Forelimb muscle (tissue), 1 donor: ENCODE results near the gene SHISAL2A. TPM values are rescaled to one million over a fixed set of nuclear protein-coding genes. Genes with fewer than 3 reads are reported as not detected.
"Not testable (repeated sequence)": the region's sequence is repeated elsewhere in the genome, so short reads cannot be mapped to it uniquely, and the experiment has no call there.

ENCODE experiments used
- DNase-seq: peaks from one replicate; pipeline ENCODE4 v3.0.0-alpha.2; 2013; ENCODE audit warnings: low read depth
- polyA plus RNA-seq: library from polyadenylated mRNA; unstranded; fragments of 120-200 nt; gene quantifications from one replicate; pipeline ENCODE4 v1.2.1, GENCODE V29; 2013; ENCODE audit not compliant: insufficient read length

Gene SHISAL2A
- polyA plus RNA-seq, 1 donor: 3.9 TPM

DNA sequence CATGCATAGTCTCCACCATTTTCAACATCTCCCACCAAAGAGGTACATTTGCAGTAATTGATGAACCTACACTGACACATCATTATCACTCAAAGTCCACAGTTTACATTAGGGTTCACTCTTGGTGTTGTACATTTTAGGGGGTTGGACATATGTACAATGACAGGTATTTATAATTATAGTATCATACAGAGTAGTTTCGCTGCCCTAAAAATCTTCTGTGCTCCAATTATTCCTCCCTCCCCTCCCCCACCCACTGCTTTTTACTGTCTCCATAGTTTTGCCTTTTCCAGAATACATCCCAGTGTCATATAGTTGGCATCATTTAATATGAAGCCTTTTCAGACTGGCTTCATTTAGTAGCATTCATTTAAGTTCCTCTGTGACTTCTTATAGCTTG lies 51.6 kb downstream of the SHISAL2A start:
- no peak for DNase-seq

DNA sequence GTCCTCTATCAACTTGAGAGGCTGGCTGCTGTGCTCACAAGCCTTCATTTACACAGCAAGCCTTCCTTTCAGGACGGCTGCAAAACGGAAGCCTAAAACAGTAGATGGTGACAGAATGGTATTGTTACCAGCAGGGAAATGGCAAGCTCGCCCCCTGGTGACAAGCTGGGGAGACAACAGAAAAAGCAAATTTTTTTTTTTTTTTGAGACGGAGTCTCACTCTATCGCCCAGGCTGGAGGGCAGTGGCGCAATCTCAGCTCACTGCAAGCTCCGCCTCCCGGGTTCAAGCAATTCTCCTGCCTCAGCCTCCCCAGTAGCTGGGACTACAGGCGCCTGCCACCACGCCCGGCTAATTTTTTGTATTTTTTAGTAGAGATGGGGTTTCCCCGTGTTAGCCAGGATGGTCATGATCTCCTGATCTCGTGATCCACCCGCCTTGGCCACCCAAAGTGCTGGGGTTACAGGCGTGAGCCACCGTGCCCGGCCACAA lies 53.3 kb downstream of the SHISAL2A start:
- not testable (repeated sequence) for DNase-seq

GRCh38 chr1:52686830-52687229 lies 53.9 kb downstream of the SHISAL2A start:
- no peak for DNase-seq

DNA sequence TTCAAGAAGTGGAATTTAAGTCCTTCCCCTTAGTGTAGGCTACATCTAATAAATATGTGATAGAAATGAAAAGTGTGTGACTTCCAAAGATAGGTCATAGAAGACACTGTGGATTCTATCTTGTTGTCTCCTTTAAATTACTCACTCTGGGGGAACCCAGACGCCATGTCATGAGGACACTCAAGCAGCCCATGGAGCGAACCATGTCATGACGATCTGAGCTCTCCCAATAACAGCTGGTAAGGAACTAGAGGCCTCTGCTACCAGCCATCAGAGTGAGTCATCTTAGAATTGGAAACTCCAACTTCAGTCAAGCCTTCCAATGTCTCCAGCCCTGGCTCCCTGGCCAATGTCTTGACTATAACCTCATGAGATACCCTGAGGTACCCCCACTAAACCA lies 58.9 kb downstream of the SHISAL2A start:
- no peak for DNase-seq

GRCh38 chr1:52692697-52693096 lies 59.7 kb downstream of the SHISAL2A start:
- no peak for DNase-seq

DNA sequence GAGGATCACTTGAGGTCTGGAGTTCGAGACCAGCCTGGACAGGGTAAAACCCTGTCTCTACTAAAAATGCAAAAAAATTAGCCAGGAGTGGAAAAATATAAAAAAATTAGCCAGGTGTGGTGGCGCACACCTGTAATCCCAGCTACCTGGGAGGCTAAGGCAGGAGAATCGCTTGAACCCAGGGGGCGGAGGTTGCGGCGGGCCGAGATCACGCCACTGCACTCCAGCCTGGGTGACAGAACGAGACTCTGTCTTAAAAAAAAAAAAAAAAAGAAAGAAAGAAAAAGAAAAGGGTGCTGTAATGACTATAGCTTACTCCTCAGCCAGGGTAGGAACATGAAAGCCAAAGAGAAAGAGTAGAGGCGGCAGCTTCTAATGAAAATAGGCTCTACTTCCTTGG lies 60.4 kb downstream of the SHISAL2A start:
- not testable (repeated sequence) for DNase-seq

DNA sequence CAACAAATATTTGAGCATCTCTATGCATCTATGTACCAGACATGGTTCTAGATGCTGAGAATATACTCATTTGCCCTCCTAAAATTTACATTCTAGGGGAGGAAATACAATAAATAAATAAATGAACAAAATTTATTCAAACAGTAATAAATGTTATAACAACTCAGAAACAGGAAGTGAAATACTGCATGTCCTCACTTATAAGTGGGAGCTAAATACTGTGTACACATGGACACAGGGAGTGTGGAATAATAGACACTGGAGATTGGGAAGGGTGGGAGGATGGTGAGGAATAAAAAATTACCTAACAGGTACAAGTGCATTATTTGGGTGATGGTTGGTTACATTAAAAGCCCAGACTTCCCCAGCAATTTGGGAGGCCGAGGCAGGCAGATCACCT lies 60.9 kb downstream of the SHISAL2A start:
- no peak for DNase-seq

GRCh38 chr1:52695627-52696026 lies 62.7 kb downstream of the SHISAL2A start:
- no peak for DNase-seq

- peak; percentile 45 for DNase-seq
These were observed 65.1 kb downstream of the SHISAL2A start, which contains the start of gene COA7 for GRCh38 chr1:52697795-52698674. Gene COA7, minus strand, starts transcription at chr1:52698347. Its CDS starts 21 bp downstream, at chr1:52698326.

DNA sequence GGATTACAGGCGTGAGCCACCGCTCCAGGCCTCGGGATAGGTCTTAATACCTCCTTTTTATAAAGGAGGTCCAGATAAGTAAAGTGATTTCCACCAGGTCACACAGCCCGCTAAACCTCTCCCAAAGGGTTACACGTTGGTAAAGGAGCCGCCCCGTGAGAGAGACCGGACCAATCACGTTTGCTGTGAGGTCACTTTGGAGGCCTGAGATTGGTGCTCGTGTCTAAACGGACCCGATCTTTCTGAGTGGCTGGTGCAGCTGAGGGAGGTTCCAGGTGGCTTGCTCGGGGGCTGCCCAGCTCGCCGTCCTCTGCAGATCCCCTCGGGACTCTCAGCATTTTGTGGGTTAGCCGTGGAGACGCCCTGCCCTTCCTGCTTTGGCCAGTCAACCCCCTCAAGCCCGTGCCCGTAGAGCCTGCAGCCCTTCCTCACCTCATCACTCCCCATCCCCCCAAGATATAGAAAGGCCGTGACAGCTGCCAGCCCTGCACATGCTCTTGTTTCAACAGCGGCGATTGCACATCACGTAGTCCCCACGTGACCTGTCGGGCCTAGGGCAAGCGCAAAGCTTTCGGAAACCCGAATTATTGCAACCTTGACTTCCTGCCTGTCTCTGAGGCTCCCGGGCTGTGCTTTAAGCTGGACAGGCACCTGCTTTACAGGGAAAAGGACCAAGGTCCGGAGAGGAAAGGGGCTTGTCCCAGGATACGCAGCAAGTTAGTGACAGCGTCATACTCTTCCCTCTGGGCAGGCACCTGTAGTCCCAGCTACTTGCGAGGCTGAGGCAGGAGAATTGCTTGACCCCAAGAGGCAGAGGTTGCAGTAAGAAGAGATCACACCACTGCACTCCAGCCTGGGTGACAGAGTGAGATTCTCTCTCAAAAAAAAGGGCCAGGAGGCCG lies 70.2 kb downstream of the SHISAL2A start:
- no peak for DNase-seq

GRCh38 chr1:52706136-52706670 lies 73.2 kb downstream of the SHISAL2A start:
- DNase-seq: no peak

Other genes starting within 250 kb of the SHISAL2A start
- gene ORC1, start 228.7 kb upstream of the SHISAL2A start, polyA plus RNA-seq: 2.3 TPM
- gene PRPF38A, start 228.6 kb upstream of the SHISAL2A start, polyA plus RNA-seq: 44.8 TPM
- 88.4 TPM for gene TUT4, start 80.1 kb upstream of the SHISAL2A start, polyA plus RNA-seq
- gene GPX7, start 30.8 kb upstream of the SHISAL2A start, polyA plus RNA-seq: 150 TPM
- gene COA7, start 65.2 kb downstream of the SHISAL2A start, polyA plus RNA-seq: 18.8 TPM
- 37.4 TPM for gene ZYG11B, start 93.3 kb downstream of the SHISAL2A start, polyA plus RNA-seq
- 0.05 TPM for gene ZYG11A, start 209.6 kb downstream of the SHISAL2A start, polyA plus RNA-seq